ENCODE measurements around the gene SSR2.

SSR2 gene

GRCh38 chr1:156064615-156065014, 43.9 kb upstream of the SSR2 start:
- in situ Hi-C loops (cut with MboI; ENCODE audit: low pct_unique_long_range_greater_than_20kb, low sequenced_read_pairs, unreplicated experiment): no loop called here
- TF ChIP-seq CTCF (IDR thresholded peaks at IDR 0.05; ENCODE audit: extremely low read depth, insufficient read depth, missing control alignments): no peak
- DNase-seq (ENCODE audit: low spot score): no peak

- in situ Hi-C loops (cut with MboI; ENCODE audit: low pct_unique_long_range_greater_than_20kb, low sequenced_read_pairs, unreplicated experiment): no loop called here
- TF ChIP-seq CTCF (IDR thresholded peaks at IDR 0.05; ENCODE audit: extremely low read depth, insufficient read depth, missing control alignments): no peak
- no peak for DNase-seq (ENCODE audit: low spot score)
Measured at GRCh38 chr1:156063997-156064285, 43.2 kb upstream of the SSR2 start.

- in situ Hi-C loops (cut with MboI; ENCODE audit: low pct_unique_long_range_greater_than_20kb, low sequenced_read_pairs, unreplicated experiment): no loop called here
- DNase-seq (ENCODE audit: low spot score): no peak
Measured at GRCh38 chr1:156062189-156062588, 41.4 kb upstream of the SSR2 start.

DNA sequence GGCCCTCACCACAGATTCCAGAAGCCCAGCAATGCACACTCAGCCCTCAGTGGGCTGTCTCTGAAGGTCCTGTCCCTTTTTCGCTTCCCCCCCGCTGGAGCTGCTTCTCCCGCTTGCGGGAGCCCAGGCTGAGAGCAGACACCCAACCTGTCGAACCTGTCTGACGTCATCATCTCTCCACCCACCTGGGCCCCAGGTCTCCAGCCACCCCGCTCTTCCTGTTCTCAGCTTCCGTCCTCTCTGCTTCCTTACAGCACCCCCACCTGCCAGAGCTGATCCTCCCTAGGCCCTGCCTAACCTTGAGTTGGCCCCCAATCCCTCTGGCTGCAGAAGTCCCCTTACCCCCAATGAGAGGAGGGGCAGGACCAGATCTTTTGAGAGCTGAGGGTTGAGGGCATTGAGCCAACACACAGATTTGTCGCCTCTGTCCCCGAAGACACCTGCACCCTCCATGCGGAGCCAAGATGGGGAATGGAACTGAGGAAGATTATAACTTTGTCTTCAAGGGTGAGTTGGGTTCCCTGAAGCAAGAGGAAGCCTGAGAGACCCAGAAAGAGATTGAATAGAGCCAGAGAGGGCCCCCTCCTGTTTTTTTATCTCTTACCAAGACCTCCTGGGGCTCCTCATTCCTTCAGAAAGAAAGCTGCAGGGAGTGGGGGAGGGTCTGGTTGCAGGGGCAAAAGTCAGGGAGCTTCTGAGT, 40.3 kb upstream of the SSR2 start, which contains the start of gene RAB25:
Gene RAB25 (plus strand): TSS at position 224 of the 700 bp plus-strand sequence. CDS start 241 bp downstream, at position 465.
- DNase-seq (ENCODE audit: low spot score): no peak
- TF ChIP-seq CTCF (IDR thresholded peaks at IDR 0.05; ENCODE audit: extremely low read depth, insufficient read depth, missing control alignments): no peak
- in situ Hi-C loops (cut with MboI; ENCODE audit: low pct_unique_long_range_greater_than_20kb, low sequenced_read_pairs, unreplicated experiment): no loop called here

More at GRCh38 chr1:156062189-156062588, 41.4 kb upstream of the SSR2 start:
- TF ChIP-seq CTCF (IDR thresholded peaks at IDR 0.05; ENCODE audit: extremely low read depth, insufficient read depth, missing control alignments): no peak

GRCh38 chr1:156056326-156056849, 35.6 kb upstream of the SSR2 start:
- TF ChIP-seq CTCF (IDR thresholded peaks at IDR 0.05; ENCODE audit: extremely low read depth, insufficient read depth, missing control alignments): no peak
- DNase-seq (ENCODE audit: low spot score): no peak
- in situ Hi-C loops (cut with MboI; ENCODE audit: low pct_unique_long_range_greater_than_20kb, low sequenced_read_pairs, unreplicated experiment): no loop called here

GRCh38 chr1:156055281-156056048, 34.7 kb upstream of the SSR2 start:
- in situ Hi-C loops (cut with MboI; ENCODE audit: low pct_unique_long_range_greater_than_20kb, low sequenced_read_pairs, unreplicated experiment): no loop called here
- TF ChIP-seq CTCF (IDR thresholded peaks at IDR 0.05; ENCODE audit: extremely low read depth, insufficient read depth, missing control alignments): no peak
- DNase-seq (ENCODE audit: low spot score): no peak
